GM06990 (cell line): ENCODE results near the gene GTF2IRD2.
"Not testable (repeated sequence)": the region's sequence is repeated elsewhere in the genome, so short reads cannot be mapped to it uniquely, and the experiment has no call there.

ENCODE experiments used
- DNase-seq: peaks from one replicate; pipeline ENCODE4 v3.0.0-alpha.2; 2011; ENCODE audit not compliant: insufficient read length; ENCODE audit errors: extremely low read depth
- H3K27me3 ChIP-seq: replicated peaks from 2 replicates; pipeline ENCODE4 v1.6.0; 2011; ENCODE audit warnings: low read length; ENCODE audit not compliant: control insufficient read depth, insufficient read depth
- H3K36me3 ChIP-seq: 2 replicates; pipeline ENCODE4 v1.5.1; 2011; ENCODE audit warnings: low read length; ENCODE audit not compliant: control insufficient read depth, insufficient read depth
- H3K4me3 ChIP-seq: replicated peaks from 2 replicates; pipeline ENCODE4 v1.5.1; 2011; ENCODE audit warnings: low read depth, mild to moderate bottlenecking, control low read depth, low read length

Gene GTF2IRD2

GRCh38 chr7:74766991-74767390 lies 84.4 kb downstream of the GTF2IRD2 start:
- H3K27me3 ChIP-seq, H3K36me3 ChIP-seq, H3K4me3 ChIP-seq: not testable (repeated sequence)
- peak; percentile 9 for DNase-seq

GRCh38 chr7:74766509-74766908 lies 84.9 kb downstream of the GTF2IRD2 start:
- H3K4me3 ChIP-seq, DNase-seq, H3K27me3 ChIP-seq, H3K36me3 ChIP-seq: not testable (repeated sequence)

- not testable (repeated sequence) for H3K4me3 ChIP-seq, H3K27me3 ChIP-seq, DNase-seq, H3K36me3 ChIP-seq
Observed at GRCh38 chr7:74765205-74765918, 86.0 kb downstream of the GTF2IRD2 start.

GRCh38 chr7:74758982-74759381 lies 92.4 kb downstream of the GTF2IRD2 start:
- not testable (repeated sequence) for H3K36me3 ChIP-seq, DNase-seq, H3K27me3 ChIP-seq, H3K4me3 ChIP-seq

- not testable (repeated sequence) for H3K27me3 ChIP-seq, H3K4me3 ChIP-seq, H3K36me3 ChIP-seq, DNase-seq
Observed at GRCh38 chr7:74758268-74758667, 93.1 kb downstream of the GTF2IRD2 start.

- DNase-seq, H3K4me3 ChIP-seq: not testable (repeated sequence)
Observed at GRCh38 chr7:74756673-74757072, 94.7 kb downstream of the GTF2IRD2 start.

GRCh38 chr7:74753921-74754482 lies 97.4 kb downstream of the GTF2IRD2 start:
- H3K4me3 ChIP-seq, result not testable (repeated sequence)

More at GRCh38 chr7:74756673-74757072, 94.7 kb downstream of the GTF2IRD2 start:
- H3K27me3 ChIP-seq, H3K36me3 ChIP-seq: not testable (repeated sequence)

More at GRCh38 chr7:74753921-74754482, 97.4 kb downstream of the GTF2IRD2 start:
- not testable (repeated sequence) for H3K27me3 ChIP-seq, DNase-seq, H3K36me3 ChIP-seq
